H1 (cell line): ENCODE measurements around the gene MTX3. TPM values are rescaled to one million over a fixed set of nuclear protein-coding genes. Genes with fewer than 3 reads are reported as not detected.

Source experiments
- CTCF ChIA-PET: fragments of 300-600 bp; sonication (Branson Sonifier 250); formaldehyde crosslinking; loops from one replicate; lab custom pipeline; 2021; ENCODE audit not compliant: partially characterized antibody; lab: Charles Lee
- POLR2A ChIA-PET: fragments of 300-600 bp; sonication (Branson Sonifier 250); formaldehyde crosslinking; loops from one replicate; lab custom pipeline; 2021; ENCODE audit warnings: inconsistent platforms; ENCODE audit not compliant: partially characterized antibody; lab: Charles Lee
- DNase-seq, 2 experiments: peaks; one replicate each; pipeline versions ENCODE4 v3.0.0 to v3.0.0-alpha.2; 2010 to 2022; ENCODE audit warnings: low spot score in 2 of 2, low read depth in 1 of 2, mixed read lengths in 1 of 2
- FAIRE-seq: peaks from 2 replicates; lab custom pipeline; 2011; peaks lifted over from hg19 to GRCh38; lab: Jason Lieb, UNC
- H2AFZ ChIP-seq: 2 replicates; pipeline ENCODE4 v1.8.1; 2012; ENCODE audit warnings: low read length, inconsistent platforms
- H2AK5ac ChIP-seq: 2 replicates; pipeline ENCODE4 v1.6.1; 2013; ENCODE audit warnings: low read depth, low read length
- H2BK120ac ChIP-seq: replicated peaks from 2 replicates; pipeline ENCODE3; 2013; ENCODE audit warnings: low read depth, low read length, inconsistent platforms
- H2BK12ac ChIP-seq: 2 replicates; pipeline ENCODE4 v1.6.1; 2013; ENCODE audit warnings: low read depth, low read length
- H2BK15ac ChIP-seq: 2 replicates; pipeline ENCODE4 v1.6.1; 2013; ENCODE audit warnings: low read length
- H2BK20ac ChIP-seq: 2 replicates; pipeline ENCODE4 v1.6.1; 2013; ENCODE audit warnings: low read length
- H2BK5ac ChIP-seq: 2 replicates; pipeline ENCODE4 v1.6.1; 2013; ENCODE audit warnings: low read depth, low read length
- H3K14ac ChIP-seq: 2 replicates; pipeline ENCODE4 v1.6.1; 2013; ENCODE audit warnings: inconsistent platforms; ENCODE audit not compliant: insufficient read length
- H3K18ac ChIP-seq: 2 replicates; pipeline ENCODE4 v1.6.1; 2013; ENCODE audit warnings: low read length; ENCODE audit errors: extremely low read depth
- H3K23ac ChIP-seq: 2 replicates; pipeline ENCODE4 v1.6.1; 2013; ENCODE audit warnings: inconsistent platforms; ENCODE audit not compliant: insufficient read length
- H3K23me2 ChIP-seq: 2 replicates; pipeline ENCODE4 v1.6.1; 2013; ENCODE audit warnings: low read depth, low read length
- H3K27ac ChIP-seq: 2 replicates; pipeline ENCODE4 v1.6.1; 2011; ENCODE audit warnings: low read depth, low read length, inconsistent platforms
- H3K27me3 ChIP-seq, 4 experiments: replicated peaks in 1 of 4; 1 replicate in 1 of 4; 2 replicates in 3 of 4; pipeline versions ENCODE4 v1.6.1 to v1.8.1; 2011 to 2013; ENCODE audit warnings: low read length in 3 of 4, mild to moderate bottlenecking in 3 of 4, inconsistent platforms in 2 of 4, mixed read lengths in 2 of 4, moderate library complexity in 1 of 4; ENCODE audit not compliant: control insufficient read depth in 3 of 4, insufficient read depth in 3 of 4; ENCODE audit errors: extremely low read depth in 1 of 4
- H3K36me3 ChIP-seq, 4 experiments: 2 replicates each; pipeline versions ENCODE4 v1.6.1 to v1.8.1; 2011 to 2013; ENCODE audit warnings: mild to moderate bottlenecking in 4 of 4, low read length in 3 of 4, moderate library complexity in 2 of 4, control low read depth in 1 of 4, inconsistent platforms in 1 of 4; ENCODE audit not compliant: insufficient read depth in 4 of 4, control insufficient read depth in 2 of 4
- H3K4ac ChIP-seq: replicated peaks from 2 replicates; pipeline ENCODE3; 2013; ENCODE audit warnings: low read length, low read depth, mixed read lengths, inconsistent platforms; ENCODE audit not compliant: insufficient read length
- H3K4me1 ChIP-seq, 4 experiments: replicated peaks in 1 of 4; 1 replicate in 1 of 4; 2 replicates in 3 of 4; pipeline versions ENCODE4 v1.6.1 to v1.8.1; 2011 to 2013; ENCODE audit warnings: low read length in 3 of 4, inconsistent platforms in 2 of 4, mixed read lengths in 1 of 4; ENCODE audit not compliant: insufficient read depth in 4 of 4, control insufficient read depth in 3 of 4
- H3K4me2 ChIP-seq, 2 experiments: 2 replicates each; pipeline versions ENCODE4 v1.6.1 to v1.8.1; 2011 to 2013; ENCODE audit warnings: low read depth in 2 of 2, low read length in 2 of 2, control low read depth in 1 of 2, inconsistent platforms in 1 of 2, mild to moderate bottlenecking in 1 of 2; ENCODE audit not compliant: insufficient read depth in 1 of 2
- H3K4me3 ChIP-seq, 4 experiments: fragments of 200-600, 300-600 bp in 1 of 4; sonication (generic), shearing (Covaris generic), sonication (Bioruptor Twin) in 1 of 4; 2 replicates each; pipeline versions ENCODE4 v1.5.1 to v1.8.1; 2011 to 2016; ENCODE audit warnings: low read length in 4 of 4, low read depth in 3 of 4, control low read depth in 2 of 4, inconsistent platforms in 2 of 4, mild to moderate bottlenecking in 2 of 4, mixed read lengths in 1 of 4, moderate library complexity in 1 of 4; ENCODE audit not compliant: insufficient read depth in 2 of 4; ENCODE audit errors: extremely low read depth in 1 of 4
- H3K56ac ChIP-seq: replicated peaks from 2 replicates; pipeline ENCODE3; 2013; ENCODE audit warnings: low read depth, mild to moderate bottlenecking, mixed read lengths, low read length, inconsistent platforms; ENCODE audit not compliant: insufficient read length
- H3K79me1 ChIP-seq: 2 replicates; pipeline ENCODE4 v1.6.1; 2013; ENCODE audit warnings: low read depth, low read length, control low read depth
- H3K79me2 ChIP-seq, 2 experiments: 2 replicates each; pipeline versions ENCODE4 v1.6.1 to v1.8.1; 2012 to 2013; ENCODE audit warnings: low read length in 2 of 2, mild to moderate bottlenecking in 2 of 2, inconsistent platforms in 1 of 2; ENCODE audit not compliant: insufficient read depth in 2 of 2, control insufficient read depth in 1 of 2
- H3K9ac ChIP-seq, 4 experiments: replicated peaks in 1 of 4; 1 replicate in 1 of 4; 2 replicates in 3 of 4; pipeline versions ENCODE4 v1.6.1 to v1.8.1; 2011 to 2013; ENCODE audit warnings: low read depth in 3 of 4, low read length in 3 of 4, control low read depth in 2 of 4, mild to moderate bottlenecking in 2 of 4, moderate library complexity in 2 of 4, inconsistent platforms in 1 of 4; ENCODE audit errors: extremely low read depth in 1 of 4
- H3K9me3 ChIP-seq, 2 experiments: 2 replicates each; pipeline versions ENCODE4 v1.6.1 to v1.8.1; 2012 to 2013; ENCODE audit warnings: mild to moderate bottlenecking in 2 of 2, moderate library complexity in 2 of 2, control low read depth in 1 of 2, inconsistent platforms in 1 of 2, low read depth in 1 of 2, low read length in 1 of 2, mixed read lengths in 1 of 2; ENCODE audit not compliant: insufficient read depth in 2 of 2
- H4K20me1 ChIP-seq, 2 experiments: replicated peaks in 1 of 2; 2 replicates each; pipeline versions ENCODE3 to v1.8.1; 2011 to 2013; ENCODE audit warnings: inconsistent platforms in 2 of 2, low read length in 2 of 2, mild to moderate bottlenecking in 1 of 2; ENCODE audit not compliant: insufficient read depth in 2 of 2, control insufficient read depth in 1 of 2
- H4K5ac ChIP-seq: 2 replicates; pipeline ENCODE4 v1.6.1; 2013; ENCODE audit warnings: low read length, low read depth, mixed read lengths, inconsistent platforms; ENCODE audit not compliant: insufficient read length
- H4K8ac ChIP-seq: 2 replicates; pipeline ENCODE4 v1.8.0; 2013; ENCODE audit warnings: mild to moderate bottlenecking, moderate library complexity, low read length, inconsistent platforms; ENCODE audit not compliant: insufficient read depth; ENCODE audit errors: extremely low read depth
- H4K91ac ChIP-seq: replicated peaks from 2 replicates; pipeline ENCODE3; 2013; ENCODE audit warnings: low read length, mixed read lengths, inconsistent platforms; ENCODE audit not compliant: insufficient read length
- ASH2L ChIP-seq: fragments of 200-600, 300-600 bp; sonication (generic); IDR thresholded peaks from one replicate; pipeline ENCODE4 v1.7.1; 2017; ENCODE audit warnings: low read length
- ATF2 ChIP-seq: IDR thresholded peaks from 2 replicates; pipeline ENCODE4 v1.6.1; 2012; ENCODE audit warnings: low read length, inconsistent platforms
- CHD2 ChIP-seq: IDR thresholded peaks from 2 replicates; pipeline ENCODE4 v1.6.1; 2012; ENCODE audit warnings: low read length, improper control_type of control experiment
- JUN ChIP-seq: IDR thresholded peaks from 2 replicates; pipeline ENCODE4 v1.6.1; 2011; ENCODE audit warnings: low read depth, mild to moderate bottlenecking, improper control_type of control experiment, low read length
- MAFK ChIP-seq: IDR thresholded peaks from 2 replicates; pipeline ENCODE4 v1.6.1; 2012; ENCODE audit warnings: low read depth, mild to moderate bottlenecking, improper control_type of control experiment, low read length
- RAD21 ChIP-seq, 2 experiments: IDR thresholded peaks in 1 of 2; conservative IDR thresholded peaks in 1 of 2; 2 replicates each; pipeline ENCODE4 v1.6.1; 2011; ENCODE audit warnings: low read depth in 2 of 2, low read length in 2 of 2, improper control_type of control experiment in 1 of 2, inconsistent platforms in 1 of 2, mild to moderate bottlenecking in 1 of 2, moderate library complexity in 1 of 2
- SP1 ChIP-seq: IDR thresholded peaks from 2 replicates; pipeline ENCODE4 v1.6.1; 2011; ENCODE audit warnings: low read depth, low read length
- WGBS, 2 experiments: shearing (Covaris generic) in 1 of 2; methylation state at CpG; one replicate each; pipeline versions ENCODE4 v1.1.6 to v1.1.7; 2013 to 2015; ENCODE audit warnings: low lambda C conversion rate in 2 of 2, mixed read lengths in 2 of 2, inconsistent platforms in 1 of 2, low coverage in 1 of 2, missing lambda C conversion rate in 1 of 2; ENCODE audit not compliant: insufficient replicate concordance in 2 of 2, insufficient coverage in 1 of 2, insufficient read length in 1 of 2; ENCODE audit errors: extremely low coverage in 1 of 2, missing lambda C conversion rate in 1 of 2; 5-methylcytosine and 5-hydroxymethylcytosine counted together
- polyA plus RNA-seq, 7 experiments: library from polyadenylated mRNA; depleted of rRNA in 3 of 7; stranded (reverse) in 5 of 7; unstranded in 2 of 7; fragments of >200 nt in 5 of 7; fragments of 200-250 nt in 2 of 7; gene quantifications; 1 replicate in 5 of 7; 2 replicates in 1 of 7; 4 replicates in 1 of 7; pipeline versions ENCODE4 v1.2.1 to v1.2.3, GENCODE V29; 2011 to 2013; ENCODE audit warnings: missing spikeins in 2 of 7, mixed read lengths in 2 of 7
- total RNA-seq: library from RNA; stranded (reverse); fragmentation: NEBNext Ultra II Directional; extraction: Animal tissue kit (Norgen Biotek cat#: 25700); gene quantifications from 2 replicates; pipeline ENCODE4 v1.2.1, GENCODE V29; 2021

MTX3 gene
- total and polyA plus RNA-seq, 2 of the 8 experiments (the other 6 are each of a cell fraction or from before 2014, with no cell fraction given): 9.4 to 28.8 TPM

GRCh38 chr5:80008995-80009765 lies 18.1 kb upstream of the MTX3 start:
- DNase-seq: no peak
- POLR2A ChIA-PET: interaction anchor here (1.2 kb wide), 1 partner anchor 17 kb away, joined by 3 read pairs; no protein-coding TSS in a partner anchor
- Histone ChIP-seq H3K23me2 (no peaks in the 10 kb centered on the region), H3K27ac (no peak overlapping the region), H4K91ac (no peak overlapping the region), H3K9ac (no peak overlapping the region; a peak in 1 of 7 replicates), H4K8ac (no peak overlapping the region), H2BK120ac (no peak overlapping the region), H2BK15ac (no peak overlapping the region), H2AFZ (no peak overlapping the region), H3K27me3 (no peaks in the 10 kb centered on the region), H3K14ac (no peak overlapping the region), H2BK20ac (no peak overlapping the region), H3K79me2 (no peaks in the 10 kb centered on the region), H3K23ac (no peak overlapping the region), H4K20me1 (no peaks in the 10 kb centered on the region), H2BK12ac (no peak overlapping the region), H3K18ac (no peak overlapping the region), H3K4ac (no peak overlapping the region), H3K36me3 (peaks cover 0 to 2% (median 0%) of the 10 kb centered on the region in 4 experiments; a peak in 1 of 8 replicates), H2AK5ac (no peak overlapping the region), H4K5ac (no peak overlapping the region), H2BK5ac (no peak overlapping the region), H3K56ac (no peak overlapping the region), H3K4me2 (no peak overlapping the region), H3K4me1 (no peaks in the 10 kb centered on the region), H3K4me3 (no peak overlapping the region), H3K9me3 (no peaks in the 10 kb centered on the region; a peak in 1 of 4 replicates), H3K79me1 (0 out of 2 replicates have a peak, but pooled peaks cover 3% of the 10 kb centered on the region)
- FAIRE-seq: no peak
- TF ChIP-seq MAFK (no peak), ATF2 (no peak), RAD21 (IDR thresholded peaks at IDR 0.05 in 1 of 2, conservative IDR thresholded peaks at IDR 0.05 in 1 of 2; ENCODE audit: low read depth in 2 of 2, low read length in 2 of 2) (no peak), CHD2 (no peak), SP1 (no peak), JUN (no peak), ASH2L (no peak)
- WGBS, 2 experiments: 86% methylated on average over 4 of the region's 4 CpGs; no CpG with 5 or more reads in 1 of the 2 experiments
- CTCF ChIA-PET: interaction anchor here (0.7 to 2.2 kb wide), 8 partner anchors 11 to 328 kb away, joined by 3 to 5 read pairs (median 3); no protein-coding TSS in a partner anchor
